WTC11 (cell line): ENCODE data around the gene GPR18. TPM values are rescaled to one million over a fixed set of nuclear protein-coding genes. Genes with fewer than 3 reads are reported as not detected.

Source experiments
- ATAC-seq: fragments of 200-7000 bp; cut with Tn5 transposase; 2 replicates; pipeline ENCODE4 v1.10.0; 2021; ENCODE audit warnings: mild to moderate bottlenecking, moderate library complexity
- CTCF ChIA-PET: fragments of 300-600 bp; sonication (Branson Sonifier 250); formaldehyde crosslinking; loops from one replicate; lab custom pipeline; 2021; ENCODE audit warnings: antibody characterized with exemption; lab: Charles Lee
- POLR2A ChIA-PET: fragments of 350-600 bp; sonication (Branson Sonifier 250); formaldehyde crosslinking; loops from one replicate; lab custom pipeline; 2021; ENCODE audit warnings: antibody characterized with exemption; lab: Charles Lee
- DNase-seq: peaks from one replicate; pipeline ENCODE4 v3.0.0; 2021; ENCODE audit warnings: low spot score
- H3K27ac Mint-ChIP-seq: 2 replicates; pipeline ENCODE4 v1.8.0; 2021; ENCODE audit warnings: mixed read lengths
- H3K27me3 Mint-ChIP-seq: 2 replicates; pipeline ENCODE4 v1.8.0; 2021; ENCODE audit warnings: low read depth, mild to moderate bottlenecking, moderate library complexity, mixed read lengths
- H3K36me3 Mint-ChIP-seq: 2 replicates; pipeline ENCODE4 v1.8.0; 2021; ENCODE audit warnings: mixed read lengths
- H3K4me1 Mint-ChIP-seq: 2 replicates; pipeline ENCODE4 v1.8.0; 2022; ENCODE audit warnings: mixed read lengths
- H3K4me3 Mint-ChIP-seq: 2 replicates; pipeline ENCODE4 v1.8.0; 2021; ENCODE audit warnings: mild to moderate bottlenecking, moderate library complexity, mixed read lengths
- H3K9me3 Mint-ChIP-seq: 2 replicates; pipeline ENCODE4 v1.8.0; 2021; ENCODE audit warnings: mixed read lengths
- ARID4B ChIP-seq: sonication (generic); formaldehyde crosslinking; IDR thresholded peaks from 2 replicates; pipeline ENCODE4 v1.8.0; 2023; ENCODE audit warnings: missing genetic modification reagents, mild to moderate bottlenecking, borderline replicate concordance
- ATF6 ChIP-seq: sonication (generic); formaldehyde crosslinking; IDR thresholded peaks from 2 replicates; pipeline ENCODE4 v1.8.1; 2023; ENCODE audit warnings: mild to moderate bottlenecking, missing genetic modification reagents
- CREM ChIP-seq: sonication (generic); formaldehyde crosslinking; IDR thresholded peaks from 2 replicates; pipeline ENCODE4 v1.8.1; 2022; ENCODE audit warnings: mild to moderate bottlenecking, missing genetic modification reagents, moderate library complexity
- E2F1 ChIP-seq: sonication (generic); formaldehyde crosslinking; IDR thresholded peaks from 2 replicates; pipeline ENCODE4 v1.8.0; 2022; ENCODE audit warnings: mild to moderate bottlenecking, missing genetic modification reagents
- EMX1 ChIP-seq: fragments of 250-450 bp; sonication (Bioruptor Pico); IDR thresholded peaks from 2 replicates; pipeline ENCODE4 v1.8.0; 2021; ENCODE audit warnings: mild to moderate bottlenecking
- FOXP1 ChIP-seq: sonication (generic); formaldehyde crosslinking; IDR thresholded peaks from 2 replicates; pipeline ENCODE4 v1.8.0; 2022; ENCODE audit warnings: missing genetic modification reagents, mild to moderate bottlenecking, moderate library complexity, borderline replicate concordance
- GRHL2 ChIP-seq: fragments of 250-450 bp; sonication (Bioruptor Pico); IDR thresholded peaks from 2 replicates; pipeline ENCODE4 v1.8.0; 2022; ENCODE audit warnings: mild to moderate bottlenecking, moderate library complexity; ENCODE audit not compliant: insufficient replicate concordance, severe bottlenecking
- IRF2 ChIP-seq: sonication (generic); formaldehyde crosslinking; IDR thresholded peaks from 2 replicates; pipeline ENCODE4 v1.8.0; 2022; ENCODE audit warnings: low read depth, missing genetic modification reagents, borderline replicate concordance
- PRRX2 ChIP-seq: fragments of 250-450 bp; sonication (Bioruptor Pico); IDR thresholded peaks from 2 replicates; pipeline ENCODE4 v1.8.0; 2021; ENCODE audit warnings: mild to moderate bottlenecking
- ZBTB43 ChIP-seq: sonication (generic); formaldehyde crosslinking; IDR thresholded peaks from 2 replicates; pipeline ENCODE4 v1.8.1; 2023; ENCODE audit warnings: mild to moderate bottlenecking, missing genetic modification reagents
- ZNF232 ChIP-seq: sonication (generic); formaldehyde crosslinking; IDR thresholded peaks from 2 replicates; pipeline ENCODE4 v1.8.0; 2022; ENCODE audit warnings: mild to moderate bottlenecking, missing genetic modification reagents
- ZNF317 ChIP-seq: sonication (generic); formaldehyde crosslinking; IDR thresholded peaks from 2 replicates; pipeline ENCODE4 v1.8.1; 2023; ENCODE audit warnings: low read depth, mild to moderate bottlenecking, moderate library complexity, missing genetic modification reagents, borderline replicate concordance
- total RNA-seq: library from RNA; stranded (reverse); gene quantifications from 3 replicates; pipeline ENCODE4 v1.2.3, GENCODE V29; 2021
- TF ChIP-seq, protein P1 (sequence below): fragments of 250-450 bp; sonication (Bioruptor Pico); IDR thresholded peaks from 2 replicates; pipeline ENCODE4 v1.8.0; 2021; ENCODE audit warnings: mild to moderate bottlenecking
- TF ChIP-seq, protein P2 (sequence below): sonication (generic); formaldehyde crosslinking; IDR thresholded peaks from 2 replicates; pipeline ENCODE4 v1.8.1; 2022; ENCODE audit warnings: mild to moderate bottlenecking, moderate library complexity, missing genetic modification reagents
- TF ChIP-seq, protein P3 (sequence below): sonication (generic); formaldehyde crosslinking; IDR thresholded peaks from 2 replicates; pipeline ENCODE4 v1.8.0; 2023; ENCODE audit warnings: missing genetic modification reagents

The GPR18 gene
- total RNA-seq, 1 experiment from 2014 or later, result 0.09 TPM

GRCh38 chr13:99272481-99272880, 14.3 kb upstream of the GPR18 start:
- TF ChIP-seq, protein P1, sequence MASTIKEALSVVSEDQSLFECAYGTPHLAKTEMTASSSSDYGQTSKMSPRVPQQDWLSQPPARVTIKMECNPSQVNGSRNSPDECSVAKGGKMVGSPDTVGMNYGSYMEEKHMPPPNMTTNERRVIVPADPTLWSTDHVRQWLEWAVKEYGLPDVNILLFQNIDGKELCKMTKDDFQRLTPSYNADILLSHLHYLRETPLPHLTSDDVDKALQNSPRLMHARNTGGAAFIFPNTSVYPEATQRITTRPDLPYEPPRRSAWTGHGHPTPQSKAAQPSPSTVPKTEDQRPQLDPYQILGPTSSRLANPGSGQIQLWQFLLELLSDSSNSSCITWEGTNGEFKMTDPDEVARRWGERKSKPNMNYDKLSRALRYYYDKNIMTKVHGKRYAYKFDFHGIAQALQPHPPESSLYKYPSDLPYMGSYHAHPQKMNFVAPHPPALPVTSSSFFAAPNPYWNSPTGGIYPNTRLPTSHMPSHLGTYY, result no peak
- Mint-ChIP-seq H3K4me3 (no peak overlapping the region), H3K36me3 (peaks cover 5% of the 10 kb centered on the region), H3K27me3 (no peaks in the 10 kb centered on the region), H3K27ac (no peak overlapping the region), H3K9me3 (peaks cover 5% of the 10 kb centered on the region; the same call in 1 of the 2 replicates), H3K4me1 (peaks cover 17% of the 10 kb centered on the region)
- ChIA-PET CTCF (no interaction called here), POLR2A (no interaction called here)
- DNase-seq (no peak), ATAC-seq (no peak)

DNA sequence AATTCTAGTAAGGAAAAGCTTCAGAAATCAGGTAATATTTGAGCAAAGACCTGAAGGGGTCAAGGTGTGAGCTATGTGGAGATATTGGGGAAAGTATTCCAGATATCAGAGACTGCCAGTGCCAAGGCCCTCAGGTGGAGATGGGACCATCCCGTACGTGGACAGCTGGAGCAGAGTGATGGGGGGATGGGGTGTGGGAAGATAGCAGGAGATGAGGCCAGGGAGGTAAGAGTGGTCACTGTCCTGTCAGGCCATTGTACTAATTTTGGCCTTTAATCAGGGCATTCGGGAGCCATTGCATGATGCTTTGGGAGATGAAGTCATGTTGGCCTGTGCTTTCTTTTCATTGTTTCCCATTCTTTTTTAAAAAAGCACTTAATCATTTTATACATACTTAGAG, 13.1 kb upstream of the GPR18 start:
- CTCF ChIA-PET, result interaction anchor here (2.1 kb wide), 1 partner anchor 10 kb away, joined by 6 read pairs; no protein-coding TSS in a partner anchor
- H3K36me3 Mint-ChIP-seq, result peaks cover 5% of the 10 kb centered on the region
- no peak for ATAC-seq
- TF ChIP-seq PRRX2 (CRISPR knock-in tag), result no peak
- TF ChIP-seq GRHL2, result no peak
- TF ChIP-seq E2F1 (CRISPR knock-in tag), result no peak
- no peak for TF ChIP-seq ARID4B (CRISPR knock-in tag)
- TF ChIP-seq ZNF317, result no peak
- no peak for TF ChIP-seq CREM
- no peak for TF ChIP-seq ZBTB43 (CRISPR knock-in tag)
- TF ChIP-seq, protein P2, sequence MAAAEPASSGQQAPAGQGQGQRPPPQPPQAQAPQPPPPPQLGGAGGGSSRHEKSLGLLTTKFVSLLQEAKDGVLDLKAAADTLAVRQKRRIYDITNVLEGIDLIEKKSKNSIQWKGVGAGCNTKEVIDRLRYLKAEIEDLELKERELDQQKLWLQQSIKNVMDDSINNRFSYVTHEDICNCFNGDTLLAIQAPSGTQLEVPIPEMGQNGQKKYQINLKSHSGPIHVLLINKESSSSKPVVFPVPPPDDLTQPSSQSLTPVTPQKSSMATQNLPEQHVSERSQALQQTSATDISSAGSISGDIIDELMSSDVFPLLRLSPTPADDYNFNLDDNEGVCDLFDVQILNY (CRISPR knock-in tag), result no peak
- TF ChIP-seq, protein P3, sequence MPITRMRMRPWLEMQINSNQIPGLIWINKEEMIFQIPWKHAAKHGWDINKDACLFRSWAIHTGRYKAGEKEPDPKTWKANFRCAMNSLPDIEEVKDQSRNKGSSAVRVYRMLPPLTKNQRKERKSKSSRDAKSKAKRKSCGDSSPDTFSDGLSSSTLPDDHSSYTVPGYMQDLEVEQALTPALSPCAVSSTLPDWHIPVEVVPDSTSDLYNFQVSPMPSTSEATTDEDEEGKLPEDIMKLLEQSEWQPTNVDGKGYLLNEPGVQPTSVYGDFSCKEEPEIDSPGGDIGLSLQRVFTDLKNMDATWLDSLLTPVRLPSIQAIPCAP (CRISPR knock-in tag), result no peak
- no peak for TF ChIP-seq IRF2 (CRISPR knock-in tag)
- TF ChIP-seq ATF6, result no peak
- TF ChIP-seq EMX1 (CRISPR knock-in tag), result no peak
- no peak for TF ChIP-seq ZNF232 (CRISPR knock-in tag)
- no peak for TF ChIP-seq FOXP1 (CRISPR knock-in tag)
- DNase-seq, result no peak
- H3K9me3 Mint-ChIP-seq, result peaks cover 5% of the 10 kb centered on the region; the same call in 1 of the 2 replicates
- H3K4me3 Mint-ChIP-seq, result no peak overlapping the region
- H3K27ac Mint-ChIP-seq, result no peak overlapping the region
- H3K4me1 Mint-ChIP-seq, result peaks cover 8% of the 10 kb centered on the region
- no peaks in the 10 kb centered on the region for H3K27me3 Mint-ChIP-seq
- POLR2A ChIA-PET, result interaction anchor here (0.5 kb wide), 1 partner anchor 71 kb away, joined by 4 read pairs; no protein-coding TSS in a partner anchor
